SH-SY5Y (cell line): ENCODE data around the gene RBM42.

Experiments used
- GATA2 ChIP-seq: IDR thresholded peaks from 2 replicates; pipeline ENCODE4 v1.6.1; 2011; ENCODE audit warnings: mild to moderate bottlenecking, low read depth, low read length
- GATA3 ChIP-seq: IDR thresholded peaks from 2 replicates; pipeline ENCODE4 v1.6.1; 2011; ENCODE audit warnings: low read depth, mild to moderate bottlenecking, low read length, moderate library complexity

DNA sequence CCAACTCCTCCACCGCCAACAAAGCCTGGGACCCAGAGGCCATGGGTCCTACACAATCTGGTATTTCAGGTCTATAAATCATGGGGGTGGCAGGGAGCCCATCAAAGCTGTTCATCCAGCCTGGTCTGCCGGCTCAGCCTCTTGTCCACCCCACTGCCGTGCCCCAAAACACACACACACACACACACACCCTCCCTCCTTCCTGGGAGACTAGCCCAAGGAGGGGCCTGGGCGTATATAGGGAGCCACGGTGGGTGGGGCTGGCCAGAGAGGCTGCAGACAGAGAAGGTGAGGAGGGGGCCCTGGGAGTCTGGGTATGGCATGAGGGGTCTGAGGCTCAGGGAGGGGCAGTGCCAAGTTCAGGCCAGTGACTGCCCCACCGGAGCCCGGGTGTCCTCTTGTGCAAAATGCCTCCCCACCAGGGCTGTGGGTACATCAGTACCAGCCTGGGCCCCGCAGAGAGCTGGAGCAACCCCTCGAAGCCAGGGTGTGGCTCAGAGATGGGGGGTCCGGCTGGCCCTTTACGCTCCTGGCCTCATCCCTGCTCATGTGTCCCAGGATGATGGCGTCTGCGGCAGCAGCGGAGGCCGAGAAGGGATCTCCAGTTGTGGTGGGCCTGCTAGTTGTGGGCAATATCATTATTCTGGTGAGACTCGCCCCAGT lies 37.5 kb downstream of the RBM42 start, which contains the start of gene UPK1A:
- TF ChIP-seq GATA2 (no peak), GATA3 (no peak)
